GM23338 (cell line): ENCODE data around the gene PPM1H. TPM values are rescaled to one million over a fixed set of nuclear protein-coding genes. Genes with fewer than 3 reads are reported as not detected.

Source experiments
- ATAC-seq: fragments of 200-7000 bp; cut with Tn5 transposase; 3 replicates; pipeline ENCODE4 v1.9.1; 2020
- DNase-seq: peaks from one replicate; pipeline ENCODE4 v3.0.0-alpha.2; 2015; ENCODE audit warnings: low spot score
- H2AFZ ChIP-seq: fragments of 200-600 bp; sonication (generic); 2 replicates; pipeline ENCODE4 v1.8.0; 2016; ENCODE audit warnings: antibody characterized with exemption, mild to moderate bottlenecking, moderate library complexity
- H3F3A ChIP-seq: fragments of 200-600 bp; sonication (generic); replicated peaks from 2 replicates; pipeline ENCODE4 v1.8.0; 2017; ENCODE audit warnings: antibody characterized with exemption, mixed run types, low read depth
- H3K27ac ChIP-seq: fragments of 200-600 bp; sonication (generic); 2 replicates; pipeline ENCODE4 v1.6.1; 2016; ENCODE audit warnings: low read depth
- H3K27me3 ChIP-seq: fragments of 200-600 bp; sonication (generic); 2 replicates; pipeline ENCODE4 v1.8.0; 2016; ENCODE audit warnings: mild to moderate bottlenecking, mixed run types, moderate library complexity; ENCODE audit not compliant: insufficient read depth
- H3K36me3 ChIP-seq: fragments of 200-600 bp; sonication (generic); 2 replicates; pipeline ENCODE4 v1.8.0; 2016; ENCODE audit warnings: mild to moderate bottlenecking; ENCODE audit not compliant: insufficient read depth
- H3K4me1 ChIP-seq: fragments of 200-600 bp; sonication (generic); 2 replicates; pipeline ENCODE4 v1.8.0; 2016; ENCODE audit warnings: mild to moderate bottlenecking, moderate library complexity; ENCODE audit not compliant: insufficient read depth
- H3K4me2 ChIP-seq: fragments of 200-600 bp; sonication (generic); 2 replicates; pipeline ENCODE4 v1.7.1; 2017; ENCODE audit warnings: mixed run types
- H3K4me3 ChIP-seq: fragments of 200-600 bp; sonication (generic); 2 replicates; pipeline ENCODE4 v1.6.1; 2016; ENCODE audit warnings: mixed run types
- H3K79me2 ChIP-seq: fragments of 200-600 bp; sonication (generic); replicated peaks from 2 replicates; pipeline ENCODE4 v1.8.0; 2017; ENCODE audit warnings: mild to moderate bottlenecking; ENCODE audit not compliant: insufficient read depth
- H3K9me2 ChIP-seq: fragments of 200-600 bp; sonication (generic); 2 replicates; pipeline ENCODE4 v1.8.0; 2017; ENCODE audit not compliant: insufficient read depth
- H4K20me1 ChIP-seq: fragments of 200-600 bp; sonication (generic); replicated peaks from 2 replicates; pipeline ENCODE4 v1.8.0; 2017; ENCODE audit warnings: mild to moderate bottlenecking; ENCODE audit not compliant: insufficient read depth
- H3K27ac Mint-ChIP-seq: 2 replicates; pipeline ENCODE4 v1.8.0; 2020; ENCODE audit warnings: inconsistent platforms, mild to moderate bottlenecking, moderate library complexity, mixed read lengths
- H3K27me3 Mint-ChIP-seq: 3 replicates; pipeline ENCODE4 v1.8.0; 2022; ENCODE audit warnings: low read depth, mild to moderate bottlenecking, moderate library complexity, mixed read lengths, inconsistent platforms; ENCODE audit not compliant: insufficient read depth, poor library complexity
- H3K36me3 Mint-ChIP-seq: 3 replicates; pipeline ENCODE4 v1.8.0; 2021; ENCODE audit warnings: low read depth, mild to moderate bottlenecking, inconsistent platforms, moderate library complexity, mixed read lengths
- H3K4me1 Mint-ChIP-seq: 3 replicates; pipeline ENCODE4 v1.8.0; 2020; ENCODE audit warnings: mild to moderate bottlenecking, inconsistent platforms, mixed read lengths
- H3K4me3 Mint-ChIP-seq: 3 replicates; pipeline ENCODE4 v1.8.0; 2021; ENCODE audit warnings: moderate library complexity, mild to moderate bottlenecking, inconsistent platforms, mixed read lengths
- H3K9me3 Mint-ChIP-seq: 3 replicates; pipeline ENCODE4 v1.8.0; 2020; ENCODE audit warnings: moderate library complexity, mild to moderate bottlenecking, inconsistent platforms, mixed read lengths
- CREB1 ChIP-seq: fragments of 250-450 bp; sonication (Bioruptor Pico); IDR thresholded peaks from 2 replicates; pipeline ENCODE4 v1.5.0; 2020; ENCODE audit warnings: low read depth, mild to moderate bottlenecking, moderate library complexity
- EZH2 ChIP-seq: fragments of 200-600 bp; sonication (generic); IDR thresholded peaks from one replicate; pipeline ENCODE4 v1.8.0; 2017; ENCODE audit warnings: antibody characterized with exemption, mild to moderate bottlenecking, low read depth; ENCODE audit not compliant: unreplicated experiment
- EZH2phosphoT487 ChIP-seq: fragments of 200-600 bp; sonication (generic); IDR thresholded peaks from one replicate; pipeline ENCODE4 v1.8.1; 2018; ENCODE audit warnings: antibody characterized with exemption; ENCODE audit not compliant: unreplicated experiment
- JUNB ChIP-seq: IDR thresholded peaks from one replicate; pipeline ENCODE4 v1.6.1; 2016; ENCODE audit warnings: antibody characterized with exemption; ENCODE audit not compliant: unreplicated experiment
- NANOG ChIP-seq: IDR thresholded peaks from 2 replicates; pipeline ENCODE4 v1.6.1; 2016; ENCODE audit warnings: antibody characterized with exemption, borderline replicate concordance
- POLR2AphosphoS5 ChIP-seq: IDR thresholded peaks from 2 replicates; pipeline ENCODE4 v1.6.1; 2016; ENCODE audit warnings: antibody characterized with exemption, low read depth
- STAT1 ChIP-seq: IDR thresholded peaks from one replicate; pipeline ENCODE4 v1.6.1; 2016; ENCODE audit warnings: antibody characterized with exemption; ENCODE audit not compliant: unreplicated experiment
- ZNF114 ChIP-seq: fragments of 250-450 bp; sonication (Bioruptor Pico); IDR thresholded peaks from 2 replicates; pipeline ENCODE4 v1.5.0; 2020; ENCODE audit warnings: mild to moderate bottlenecking, moderate library complexity
- polyA plus RNA-seq: library from polyadenylated mRNA; unstranded; fragments of >200 nt; fragmentation: Nextera tagmentation; extraction: Ambion mirVana; gene quantifications from 2 replicates; pipeline ENCODE4 v1.2.1, GENCODE V29; 2016
- total RNA-seq: library from RNA; depleted of rRNA; stranded (reverse); fragments of >200 nt; shearing (Covaris generic); gene quantifications from 2 replicates; pipeline ENCODE4 v1.2.3, GENCODE V29; 2014
- TF ChIP-seq, protein P1 (sequence below), 2 experiments: fragments of 200-600 bp in 1 of 2; sonication (generic) in 1 of 2; conservative IDR thresholded peaks; 2 replicates each; pipeline versions ENCODE4 v1.5.1 to v1.6.1; 2016 to 2017; ENCODE audit warnings: antibody characterized with exemption in 2 of 2, low read depth in 2 of 2, mild to moderate bottlenecking in 2 of 2, moderate library complexity in 1 of 2

PPM1H gene
- total and polyA plus RNA-seq, 2 experiments from 2014 or later: 11.4 to 41.2 TPM

DNA sequence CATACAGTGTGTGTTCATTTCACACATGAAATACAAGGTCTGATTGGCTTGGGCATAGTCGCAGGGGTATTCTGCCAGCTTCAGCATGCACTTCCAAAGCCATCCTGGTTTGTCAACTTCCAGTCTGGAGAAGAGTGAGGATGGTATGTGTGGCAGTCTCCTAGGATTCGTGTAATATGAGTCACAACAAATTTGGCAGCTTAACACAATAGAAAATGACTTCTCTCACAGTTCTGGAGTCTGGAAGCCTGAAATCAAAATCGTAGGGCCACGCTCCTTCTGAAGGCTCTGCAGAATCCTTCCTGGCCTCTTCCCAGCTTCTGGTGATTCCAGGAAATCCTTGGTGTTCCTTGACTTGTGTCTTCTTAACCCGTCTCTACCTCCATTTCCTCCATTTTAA, 167.5 kb downstream of the PPM1H start:
- Mint-ChIP-seq H3K36me3 (peaks cover 12% of the 10 kb centered on the region), H3K4me1 (peaks cover 35% of the 10 kb centered on the region), H3K27ac (no peak overlapping the region), H3K27me3 (peaks cover 12% of the 10 kb centered on the region), H3K9me3 (no peaks in the 10 kb centered on the region; the same call in 2 of the 3 replicates), H3K4me3 (no peak overlapping the region)
- Histone ChIP-seq H3K4me2 (no peak overlapping the region), H3K4me3 (no peak overlapping the region), H3K36me3 (no peaks in the 10 kb centered on the region; the same call in 1 of the 2 replicates), H3F3A (no peaks in the 10 kb centered on the region), H3K27me3 (no peaks in the 10 kb centered on the region), H4K20me1 (no peaks in the 10 kb centered on the region; the same call in 1 of the 2 replicates), H3K4me1 (peaks cover 25% of the 10 kb centered on the region), H3K79me2 (no peaks in the 10 kb centered on the region; the same call in 1 of the 2 replicates), H2AFZ (no peak overlapping the region), H3K27ac (no peak overlapping the region), H3K9me2 (no peaks in the 10 kb centered on the region)
- no peak for TF ChIP-seq JUNB
- no peak for TF ChIP-seq NANOG
- no peak for TF ChIP-seq STAT1
- TF ChIP-seq, protein P1, sequence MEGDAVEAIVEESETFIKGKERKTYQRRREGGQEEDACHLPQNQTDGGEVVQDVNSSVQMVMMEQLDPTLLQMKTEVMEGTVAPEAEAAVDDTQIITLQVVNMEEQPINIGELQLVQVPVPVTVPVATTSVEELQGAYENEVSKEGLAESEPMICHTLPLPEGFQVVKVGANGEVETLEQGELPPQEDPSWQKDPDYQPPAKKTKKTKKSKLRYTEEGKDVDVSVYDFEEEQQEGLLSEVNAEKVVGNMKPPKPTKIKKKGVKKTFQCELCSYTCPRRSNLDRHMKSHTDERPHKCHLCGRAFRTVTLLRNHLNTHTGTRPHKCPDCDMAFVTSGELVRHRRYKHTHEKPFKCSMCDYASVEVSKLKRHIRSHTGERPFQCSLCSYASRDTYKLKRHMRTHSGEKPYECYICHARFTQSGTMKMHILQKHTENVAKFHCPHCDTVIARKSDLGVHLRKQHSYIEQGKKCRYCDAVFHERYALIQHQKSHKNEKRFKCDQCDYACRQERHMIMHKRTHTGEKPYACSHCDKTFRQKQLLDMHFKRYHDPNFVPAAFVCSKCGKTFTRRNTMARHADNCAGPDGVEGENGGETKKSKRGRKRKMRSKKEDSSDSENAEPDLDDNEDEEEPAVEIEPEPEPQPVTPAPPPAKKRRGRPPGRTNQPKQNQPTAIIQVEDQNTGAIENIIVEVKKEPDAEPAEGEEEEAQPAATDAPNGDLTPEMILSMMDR (conservative IDR thresholded peaks at IDR 0.05; ENCODE audit: low read depth in 2 of 2): no peak
- TF ChIP-seq CREB1 (CRISPR knock-in tag): no peak
- no peak for TF ChIP-seq ZNF114 (CRISPR knock-in tag)
- DNase-seq: no peak
- no peak for ATAC-seq

DNA sequence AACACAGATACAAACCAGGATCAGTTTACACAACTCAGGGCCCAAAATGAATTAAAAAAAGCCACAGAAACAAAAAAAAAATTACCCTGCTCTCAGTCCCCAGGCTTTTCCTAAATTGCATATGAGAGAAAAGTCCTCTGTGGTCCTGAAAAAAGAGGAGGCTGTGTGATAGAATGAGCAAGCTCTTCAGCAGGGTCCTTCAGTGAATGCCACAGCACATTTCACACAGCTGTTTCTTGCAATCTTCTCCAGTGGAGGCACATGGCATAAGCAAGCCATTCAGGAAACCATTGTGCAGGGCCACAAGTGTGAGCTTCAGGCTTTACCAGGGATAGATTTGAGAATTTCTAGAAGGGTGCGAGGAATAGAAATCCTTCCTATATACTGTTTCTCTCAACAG, 168.5 kb downstream of the PPM1H start:
- TF ChIP-seq STAT1 (no peak), EZH2 (no peak), EZH2phosphoT487 (no peak), JUNB (no peak), POLR2AphosphoS5 (no peak)
- Histone ChIP-seq H3K79me2 (no peaks in the 10 kb centered on the region; the same call in 1 of the 2 replicates), H3K36me3 (no peaks in the 10 kb centered on the region; the same call in 1 of the 2 replicates), H3K9me2 (no peaks in the 10 kb centered on the region), H3K4me2 (no peak overlapping the region), H3K27ac (no peak overlapping the region), H3K4me3 (no peak overlapping the region), H3K27me3 (no peaks in the 10 kb centered on the region), H3F3A (no peaks in the 10 kb centered on the region), H2AFZ (no peak overlapping the region), H4K20me1 (no peaks in the 10 kb centered on the region; the same call in 1 of the 2 replicates), H3K4me1 (peaks cover 23% of the 10 kb centered on the region)
- Mint-ChIP-seq H3K9me3 (no peaks in the 10 kb centered on the region; the same call in 2 of the 3 replicates), H3K27ac (no peak overlapping the region), H3K4me3 (no peak overlapping the region), H3K4me1 (peaks cover 27% of the 10 kb centered on the region), H3K27me3 (peaks cover 12% of the 10 kb centered on the region), H3K36me3 (peaks cover 12% of the 10 kb centered on the region)
- ATAC-seq: no peak
- DNase-seq: no peak
